Stromal cell of bone marrow (primary cell): ENCODE data around the gene DNAH1.
"Not testable (repeated sequence)": the region's sequence is repeated elsewhere in the genome, so short reads cannot be mapped to it uniquely, and the experiment has no call there.

Source experiments
- DNase-seq: peaks from one replicate; pipeline ENCODE4 v3.0.0-alpha.2; 2012; ENCODE audit warnings: low read depth

The DNAH1 gene

DNA sequence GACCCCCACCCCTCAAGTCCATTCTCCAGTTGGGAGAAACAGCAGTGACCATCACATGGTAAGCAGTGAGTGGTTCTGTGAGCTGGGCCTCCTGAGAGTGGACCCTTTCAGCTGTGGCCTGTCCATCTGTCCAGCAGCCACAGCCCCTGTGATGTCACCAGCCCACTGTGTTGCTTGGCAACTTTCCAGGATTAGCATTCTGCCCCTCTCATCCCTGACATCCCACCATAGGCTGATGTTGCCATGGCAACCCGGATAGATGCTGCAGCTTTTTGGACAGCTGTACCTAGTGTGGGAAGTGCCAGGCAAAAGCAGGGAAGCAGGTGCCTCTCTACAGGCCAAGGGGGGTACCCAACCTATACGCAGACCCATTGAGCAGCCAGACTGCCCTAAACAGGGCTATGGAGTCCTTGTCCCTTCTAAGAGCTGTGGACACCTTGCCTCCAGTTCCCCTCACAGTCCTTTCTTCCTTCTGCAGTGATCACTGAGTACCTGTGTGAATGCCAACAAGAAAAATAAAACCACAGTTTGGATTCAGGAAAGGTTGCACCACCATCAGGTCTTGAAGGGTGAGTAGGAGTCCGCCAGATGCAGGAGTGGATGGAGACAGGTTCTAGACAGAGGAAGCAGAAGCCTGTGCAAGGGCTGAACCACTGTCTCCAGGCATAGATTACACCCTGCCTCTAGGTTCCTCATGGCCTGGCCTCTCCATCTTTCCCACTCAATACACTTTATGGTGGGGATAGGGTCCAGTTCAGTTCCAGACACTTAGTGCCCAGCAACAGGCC lies at the start of gene DNAH1:
Gene DNAH1, plus strand, starts transcription at position 343 of the 788 bp plus-strand sequence. CDS start 6,124 bp downstream, outside the sequence.
- DNase-seq = no peak

DNA sequence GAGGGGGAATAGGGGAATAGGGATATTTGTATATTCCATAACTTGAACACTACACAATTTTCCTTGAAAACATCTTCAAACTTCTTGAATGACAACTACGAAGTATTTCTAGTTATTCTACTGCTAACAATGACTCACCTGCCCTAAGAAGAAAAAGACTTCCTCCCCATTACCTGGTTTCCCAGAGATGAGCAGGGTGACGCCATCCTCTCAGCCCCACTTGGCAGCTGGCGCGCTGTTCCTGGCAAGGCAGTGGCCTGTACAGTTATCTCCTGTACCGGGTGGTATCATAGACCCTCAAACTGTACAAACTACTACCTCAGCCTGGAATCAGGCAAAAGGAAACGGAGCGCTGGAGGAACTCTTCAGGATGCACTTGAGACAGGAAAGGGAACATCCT lies 48.1 kb upstream of the DNAH1 start:
- DNase-seq = no peak

DNA sequence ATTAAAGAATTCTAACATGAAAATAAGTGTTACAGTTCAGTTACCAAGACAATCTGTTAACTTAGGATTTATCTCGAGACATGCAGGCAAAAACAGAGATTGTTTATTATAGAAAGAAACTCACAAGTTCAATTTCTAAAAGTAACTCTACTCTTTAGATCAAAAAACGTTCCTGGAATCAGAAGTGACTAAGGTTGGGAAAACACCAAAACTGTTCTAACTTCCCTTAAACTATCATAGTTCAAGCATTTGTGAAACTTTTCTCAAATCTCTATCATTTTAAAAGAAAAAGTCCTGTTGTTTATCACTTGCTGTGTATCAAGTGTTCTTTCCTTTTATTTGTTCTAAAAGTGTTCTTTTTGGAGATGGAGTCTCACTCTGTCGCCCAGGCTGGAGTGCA lies 46.3 kb upstream of the DNAH1 start:
- DNase-seq = no peak

DNA sequence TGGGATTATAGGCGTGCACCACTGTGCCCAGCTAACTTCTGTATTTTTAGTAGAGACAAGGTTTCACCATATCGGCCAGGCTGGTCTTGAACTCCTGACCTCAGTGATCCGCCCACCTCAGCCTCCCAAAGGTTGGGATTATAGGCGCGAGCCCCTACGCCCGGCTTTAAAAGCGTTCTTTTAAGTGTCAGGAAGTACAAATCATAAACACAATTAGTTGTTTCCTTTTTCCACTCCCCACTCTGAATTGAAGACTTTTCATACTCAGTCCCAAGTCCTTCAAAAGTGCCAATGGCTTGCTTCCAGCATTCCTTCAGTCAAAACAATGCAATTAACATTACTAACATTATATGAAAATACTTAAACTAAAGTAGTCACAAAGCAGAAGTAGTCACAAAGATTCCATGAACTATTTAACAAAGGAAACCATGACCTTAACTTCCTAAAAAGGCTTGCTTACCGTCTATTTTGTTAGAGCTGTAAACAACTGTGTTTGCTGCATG lies 45.8 kb upstream of the DNAH1 start:
- DNase-seq = no peak

DNA sequence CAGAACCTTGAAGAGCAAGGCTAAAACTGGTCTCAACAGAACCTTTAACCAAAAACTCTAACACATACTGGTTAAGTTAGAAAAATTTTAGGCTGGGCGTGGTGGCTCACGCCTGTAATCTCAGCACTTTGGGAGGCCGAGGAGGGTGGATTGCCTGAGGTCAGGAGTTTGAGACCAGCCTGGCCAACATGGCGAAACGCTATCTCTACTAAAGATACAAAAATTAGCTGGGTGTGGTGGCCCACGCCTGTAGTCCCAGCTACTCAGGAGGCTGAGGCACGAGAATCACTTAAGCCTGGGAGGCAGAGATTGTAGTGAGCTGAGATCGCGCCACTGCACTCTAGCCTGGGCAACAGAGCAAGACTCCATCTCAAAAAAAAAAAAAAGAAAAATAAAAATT lies 43.9 kb upstream of the DNAH1 start:
- DNase-seq = not testable (repeated sequence)

DNA sequence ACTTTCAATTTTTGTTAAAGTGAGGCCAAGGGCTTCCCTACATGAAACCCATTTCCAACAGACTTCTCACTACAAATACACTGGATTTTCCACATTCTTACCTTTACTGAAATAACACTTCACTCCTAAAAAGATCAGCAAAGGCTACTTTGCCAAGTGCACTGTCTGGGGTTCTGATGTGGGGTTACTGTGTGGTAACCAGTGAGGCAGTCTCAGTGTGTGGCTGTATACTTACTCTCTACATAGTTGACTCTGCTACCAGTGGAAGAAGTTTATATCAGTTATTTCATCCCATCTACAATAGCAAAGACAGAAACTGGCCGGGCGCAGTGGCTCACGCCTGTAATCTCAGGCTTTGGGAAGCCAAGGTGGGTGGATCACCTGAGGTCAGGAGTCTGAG lies 43.3 kb upstream of the DNAH1 start:
- no peak for DNase-seq

DNA sequence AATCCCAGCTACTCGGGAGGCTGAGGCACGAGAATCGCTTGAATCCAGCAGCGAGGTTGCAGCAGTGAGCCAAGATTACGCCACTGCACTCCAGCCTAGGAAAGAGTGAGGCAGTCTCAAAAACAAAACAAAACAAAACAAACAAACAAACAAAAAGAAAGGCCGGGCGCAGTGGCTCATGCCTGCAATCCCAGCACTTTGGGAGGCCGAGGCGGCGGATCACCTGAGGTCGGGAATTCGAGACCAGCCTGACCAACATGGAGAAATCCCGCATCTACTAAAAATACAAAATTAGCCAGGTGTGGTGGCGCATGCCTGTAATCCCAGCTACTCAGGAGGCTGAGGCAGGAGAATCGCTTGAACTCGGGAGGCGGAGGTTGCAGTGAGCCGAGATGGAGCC lies 41.3 kb upstream of the DNAH1 start:
- DNase-seq = not testable (repeated sequence)

DNA sequence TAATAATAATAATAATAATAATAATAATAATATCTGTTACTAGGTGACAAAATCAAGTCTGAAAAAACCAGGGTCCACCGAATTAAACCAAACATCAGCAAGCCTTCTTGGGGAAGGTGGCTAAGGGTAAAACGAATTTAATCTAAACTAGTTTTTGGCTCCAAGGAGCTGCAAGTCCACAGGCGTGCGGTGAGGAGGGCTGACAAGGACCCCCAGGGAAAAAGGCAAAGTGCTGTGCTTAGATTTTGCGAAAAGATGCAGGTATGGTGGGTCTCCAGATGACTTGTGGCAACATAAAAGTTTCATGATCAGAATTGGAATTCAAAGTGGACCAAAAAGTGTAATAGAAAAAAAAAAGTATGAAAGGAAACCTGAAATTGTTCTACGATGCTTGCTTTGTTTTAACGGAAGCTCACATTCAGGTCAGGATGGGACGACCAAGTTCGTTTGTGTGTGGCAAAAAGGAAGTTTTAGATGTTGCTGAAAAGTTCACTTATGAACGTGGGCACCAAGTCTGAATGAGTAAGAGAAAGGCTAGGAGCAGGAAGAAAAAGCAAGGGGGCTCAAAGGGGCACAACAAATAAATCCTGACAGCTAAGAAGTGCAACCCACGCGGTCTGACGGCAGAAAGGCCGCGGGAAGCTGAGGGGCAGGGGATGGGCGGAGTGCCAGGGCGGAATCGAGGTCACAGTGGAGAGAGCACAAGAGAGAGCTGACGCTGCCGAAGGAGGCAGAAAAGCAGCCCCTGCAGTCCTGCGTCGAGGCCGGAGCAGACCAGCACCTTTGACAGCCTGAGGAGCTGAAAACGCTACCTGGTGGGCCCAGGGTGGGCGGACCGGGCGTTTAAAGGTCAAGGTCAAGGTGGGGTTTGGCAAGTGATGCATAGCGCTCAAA lies 38.8 kb upstream of the DNAH1 start:
- DNase-seq = no peak

DNA sequence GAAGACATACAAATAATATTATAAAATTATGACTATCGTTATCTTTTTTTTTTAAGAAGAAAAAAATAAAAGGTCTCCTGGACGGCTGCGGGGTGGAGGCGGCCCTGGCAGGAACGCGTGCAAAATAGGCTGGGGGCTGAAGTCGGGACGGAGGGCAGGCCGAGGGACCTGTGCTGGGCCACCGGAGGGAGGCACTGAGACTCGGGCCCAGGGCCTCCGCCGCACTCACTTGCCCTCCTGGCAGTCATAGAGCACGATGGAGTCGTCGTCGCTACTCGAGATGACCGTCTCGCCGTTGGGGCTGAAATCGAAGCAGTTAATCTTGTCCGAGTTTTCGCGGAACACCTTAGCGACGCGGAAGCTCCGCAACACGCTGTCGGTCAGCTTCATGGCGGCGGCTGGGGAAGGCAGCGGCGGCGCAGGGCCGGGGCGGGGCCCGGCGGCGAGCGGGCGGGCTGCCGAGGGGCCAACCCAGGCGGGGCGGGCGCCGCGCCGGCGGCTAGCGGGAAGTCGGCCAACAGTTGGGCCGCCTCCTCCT lies 38.1 kb upstream of the DNAH1 start:
- no peak for DNase-seq

DNA sequence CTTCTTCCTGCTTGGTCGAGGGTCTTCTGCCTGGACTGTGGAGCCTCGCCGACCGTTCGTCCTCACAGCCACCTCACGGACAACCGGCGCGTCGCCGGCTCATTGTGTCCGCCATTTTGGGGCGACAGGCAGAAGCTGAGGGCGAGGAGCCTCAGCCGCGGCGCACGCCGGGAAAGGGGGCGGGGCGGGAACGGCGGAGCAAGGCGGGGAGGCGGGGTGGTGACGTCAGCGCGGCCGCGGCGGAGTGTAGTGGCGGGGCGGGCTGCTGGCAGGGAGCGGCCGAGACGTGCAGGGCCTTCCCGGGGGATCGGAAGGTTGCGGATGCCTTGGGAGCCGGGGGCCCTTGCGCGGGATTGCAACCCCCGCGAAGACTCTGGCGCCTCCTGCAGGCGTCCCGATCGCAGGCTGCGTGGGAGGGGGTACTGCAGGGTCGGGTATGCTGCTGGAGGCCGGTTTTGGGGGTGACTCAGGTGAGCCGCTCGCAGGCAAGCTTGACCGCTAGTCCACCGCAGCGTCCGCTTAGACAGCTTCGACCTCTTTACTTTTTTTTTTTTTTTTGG lies 37.5 kb upstream of the DNAH1 start, which contains the start of gene WDR82:
Gene WDR82, minus strand, starts transcription at position 140 of the 560 bp plus-strand sequence. CDS start 288 bp downstream, outside the sequence.
- DNase-seq = peak; percentile 83

DNA sequence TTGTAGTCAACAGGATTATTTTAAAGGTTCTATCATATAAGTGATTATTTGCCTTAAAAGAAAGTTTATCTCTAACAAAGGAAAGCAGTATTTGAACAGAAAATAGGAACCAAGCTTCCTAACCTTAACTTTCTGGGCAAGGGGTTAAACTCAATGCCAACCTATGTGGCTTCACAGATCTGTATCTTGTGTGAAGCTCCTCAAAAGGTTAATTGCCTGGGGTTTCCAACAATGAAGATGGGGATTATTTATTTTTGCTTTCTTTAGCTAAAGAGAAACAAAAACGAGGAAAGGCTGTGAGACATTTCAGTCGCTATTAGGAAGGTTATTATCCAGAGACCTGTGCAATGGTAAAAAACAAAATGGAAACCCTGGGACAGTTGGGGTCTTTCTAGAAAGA lies 36.5 kb upstream of the DNAH1 start:
- DNase-seq = no peak

DNA sequence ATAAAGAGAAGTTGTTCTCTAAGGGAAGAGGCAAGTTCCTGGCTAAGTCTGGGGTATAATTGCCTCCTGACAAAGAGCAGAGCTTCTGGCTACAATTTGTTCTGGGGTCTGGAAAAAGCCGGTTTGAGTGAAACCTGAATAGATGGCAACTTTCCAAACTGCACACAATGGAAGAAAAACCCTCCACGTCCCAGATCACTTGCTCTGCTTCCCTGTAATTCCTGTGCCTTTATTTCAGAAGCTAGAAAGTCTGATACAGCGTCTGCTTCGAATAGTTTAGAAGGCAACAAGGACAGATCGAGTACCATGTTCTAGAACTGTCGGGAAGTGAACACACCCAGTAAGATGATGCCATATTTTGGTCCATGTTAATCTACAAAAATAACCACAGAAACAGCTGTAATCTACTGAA lies 36.1 kb upstream of the DNAH1 start:
- no peak for DNase-seq

DNA sequence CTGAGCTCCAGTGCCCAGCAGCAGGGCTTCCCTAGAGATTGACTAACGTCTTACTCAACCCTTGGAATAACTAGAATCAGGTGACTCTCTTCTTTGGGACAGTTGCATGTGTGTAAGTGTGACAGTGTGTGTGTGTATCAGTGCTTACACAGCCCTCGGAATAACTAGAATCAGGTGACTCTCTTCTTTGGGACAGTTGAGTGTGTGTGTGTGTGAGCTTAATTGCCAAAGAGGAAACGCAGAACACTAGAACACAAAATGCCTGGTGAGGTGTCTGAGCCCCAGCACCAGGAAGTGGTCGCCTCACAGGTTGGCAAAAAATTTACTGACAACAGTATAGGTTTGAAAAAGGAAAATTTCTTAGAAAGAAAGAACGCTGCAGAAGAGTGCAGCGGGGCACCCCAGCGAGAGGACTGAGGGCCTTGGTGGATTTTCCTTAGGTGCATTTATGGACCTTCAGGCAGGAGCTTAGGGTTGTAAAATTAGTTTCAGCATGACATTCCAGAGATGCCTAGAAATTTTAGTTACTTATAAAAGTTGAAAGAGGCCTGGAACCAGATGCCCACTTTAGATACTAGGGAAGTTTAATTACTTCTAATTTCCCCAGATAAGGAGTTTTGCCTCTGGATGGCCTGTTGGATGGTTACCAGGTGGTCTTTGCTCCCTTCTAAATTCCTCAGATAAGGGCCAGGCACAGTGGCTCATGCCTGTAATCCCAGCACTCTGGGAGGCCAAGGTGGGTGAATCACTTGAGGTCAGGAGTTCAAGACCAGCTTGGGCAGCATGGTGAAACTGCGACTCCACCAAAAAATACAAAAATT lies 33.9 kb upstream of the DNAH1 start:
- no peak for DNase-seq

DNA sequence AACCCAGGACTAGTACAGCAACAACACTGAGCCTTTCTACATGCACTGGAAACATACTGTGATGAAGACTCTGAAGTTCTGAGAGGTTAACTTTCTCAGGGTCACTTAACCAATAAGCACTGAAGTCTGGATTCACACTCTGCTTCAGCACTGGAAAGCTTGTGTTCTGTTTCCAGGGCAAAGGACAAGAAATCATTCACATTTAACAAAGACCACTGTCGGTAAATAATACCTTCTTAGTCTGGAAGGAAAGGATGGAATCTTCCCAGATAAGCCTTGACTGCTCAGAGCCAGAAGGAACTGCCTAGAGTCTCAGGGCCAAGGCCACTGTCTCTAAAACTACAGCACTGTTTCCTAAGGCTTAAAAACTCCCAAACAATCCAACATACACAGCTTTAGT lies 32.8 kb upstream of the DNAH1 start:
- DNase-seq = no peak

DNA sequence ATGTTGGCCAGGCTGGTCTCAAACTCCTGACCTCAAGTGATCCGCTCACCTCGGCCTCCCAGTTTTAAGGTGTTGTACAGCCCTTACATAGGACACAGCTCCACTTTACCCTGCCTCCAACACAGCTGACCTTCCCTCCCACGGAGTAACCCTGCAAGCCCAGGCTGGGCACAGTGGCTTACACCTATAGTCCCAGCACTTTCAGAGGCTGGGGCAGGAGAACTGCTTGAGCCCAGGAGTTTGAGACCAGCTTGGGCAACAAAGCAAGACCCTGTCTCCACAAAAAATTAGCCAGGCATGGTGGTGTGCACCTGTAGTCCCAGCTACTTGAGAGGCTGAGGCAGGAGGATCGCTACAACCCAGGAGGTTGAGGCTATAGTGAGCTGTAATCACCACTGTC lies 32.1 kb upstream of the DNAH1 start:
- DNase-seq = not testable (repeated sequence)

DNA sequence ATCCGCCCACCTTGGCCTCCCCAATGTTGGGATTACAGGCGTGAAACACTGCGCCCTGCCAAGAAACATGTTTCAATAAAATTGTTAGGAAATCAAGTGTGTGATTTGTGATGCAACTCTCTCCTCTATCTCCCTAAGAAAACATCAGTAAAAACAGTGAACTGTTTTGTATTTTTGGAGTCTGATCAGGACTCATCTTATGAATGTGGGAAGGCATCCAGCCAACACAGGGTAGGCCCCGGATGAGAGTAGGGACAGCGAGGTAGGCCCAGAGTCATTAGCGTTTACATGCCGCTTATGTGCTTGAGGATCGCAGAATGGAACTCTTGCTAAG lies 29.4 kb upstream of the DNAH1 start:
- no peak for DNase-seq

DNA sequence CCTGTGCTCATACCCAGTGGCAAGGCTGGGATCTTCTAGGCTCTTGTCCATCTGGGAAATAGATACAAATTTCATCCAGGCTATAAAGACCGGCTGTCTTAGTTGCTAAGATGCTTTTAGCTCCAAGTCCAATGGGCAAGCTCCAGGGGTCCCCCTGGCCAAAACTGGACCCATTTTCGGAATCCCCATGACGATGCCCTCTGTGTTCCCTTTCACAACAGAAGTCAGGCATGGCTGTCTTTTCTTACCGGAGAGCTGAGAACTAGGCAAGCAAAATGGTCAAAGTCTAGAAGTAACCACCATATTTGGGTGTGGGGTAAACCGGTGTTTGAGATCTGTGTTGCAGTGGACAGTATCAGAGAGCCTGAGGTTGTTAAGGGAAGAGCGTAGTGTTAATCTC lies 27.4 kb upstream of the DNAH1 start:
- no peak for DNase-seq

DNA sequence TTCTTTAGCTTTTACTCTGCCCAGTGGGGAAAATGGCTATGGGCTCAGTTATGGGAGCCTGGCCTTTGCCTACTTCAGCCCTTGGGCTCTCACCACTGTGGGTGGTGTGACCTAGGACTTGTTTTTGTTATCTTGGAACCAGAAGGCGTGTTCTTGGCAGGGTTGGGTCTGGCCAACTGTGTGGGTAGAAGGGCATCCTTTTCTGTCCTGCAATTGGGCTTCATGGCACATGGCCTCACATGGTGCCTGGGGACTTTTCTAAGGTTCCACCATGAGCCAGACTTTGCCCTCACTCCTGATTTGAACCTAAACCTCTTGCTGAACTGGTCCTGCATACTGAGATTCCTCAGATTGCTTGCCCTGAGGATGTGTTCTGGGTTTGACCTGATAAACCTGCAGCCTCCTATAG lies 26.8 kb upstream of the DNAH1 start:
- DNase-seq = no peak

DNA sequence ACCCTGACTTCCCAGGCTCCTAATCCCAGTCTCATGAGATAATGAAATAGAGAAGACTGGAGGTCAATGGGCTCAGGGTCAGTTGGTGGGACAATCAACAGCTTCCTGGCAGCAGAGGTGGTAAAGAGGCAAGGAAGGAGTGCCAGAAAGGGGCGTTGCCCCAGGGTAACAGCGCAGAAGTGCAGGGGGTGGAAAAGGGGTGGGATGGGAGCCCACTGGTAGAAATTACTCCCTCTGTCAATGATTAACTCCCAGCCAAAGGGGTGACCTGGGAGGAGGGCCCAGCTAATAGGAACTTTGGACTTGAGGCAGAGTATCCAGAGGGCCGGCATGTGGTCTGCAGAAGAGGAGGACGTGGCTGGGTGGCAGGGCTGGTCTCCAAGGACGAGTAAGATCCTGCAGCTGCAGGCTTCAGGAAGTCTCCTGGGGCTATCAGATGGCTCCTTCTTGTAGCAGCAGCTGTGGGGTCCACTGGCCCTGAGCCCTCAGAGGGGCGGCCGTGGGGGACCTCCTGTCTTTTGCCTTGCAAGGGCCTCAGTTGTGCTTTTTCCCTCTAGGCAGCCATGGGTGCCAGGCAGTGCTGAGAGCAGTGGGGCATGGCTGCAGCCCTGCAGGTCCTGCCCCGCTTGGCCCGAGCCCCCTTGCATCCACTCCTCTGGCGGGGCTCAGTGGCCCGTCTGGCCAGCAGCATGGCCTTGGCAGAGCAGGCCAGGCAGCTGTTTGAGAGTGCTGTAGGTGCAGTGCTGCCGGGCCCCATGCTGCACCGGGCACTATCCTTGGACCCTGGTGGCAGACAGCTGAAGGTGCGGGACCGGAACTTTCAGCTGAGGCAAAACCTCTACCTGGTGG lies 26.1 kb upstream of the DNAH1 start:
- DNase-seq = no peak
